ENCODE results near the gene DNAAF1.

Gene DNAAF1

GRCh38 chr16:84193480-84193879 is 48.4 kb downstream of the DNAAF1 start:
- no peaks in the 10 kb centered on the region for H3K36me3 ChIP-seq (ENCODE audit: control insufficient read depth, insufficient read depth, low read length, severe bottlenecking)
- DNase-seq (ENCODE audit: low read depth) = no peak

GRCh38 chr16:84194018-84194417 is 48.9 kb downstream of the DNAAF1 start:
- no peak overlapping the region for H3K9ac ChIP-seq (ENCODE audit: low read length)
- no peak for DNase-seq (ENCODE audit: low read depth)
- H3K4me3 ChIP-seq (ENCODE audit: low read length) = no peak overlapping the region
- peaks cover 5% of the 10 kb centered on the region for H3K4me1 ChIP-seq (ENCODE audit: control insufficient read depth, insufficient read depth, low read length)
- no peaks in the 10 kb centered on the region for H3K9me3 ChIP-seq (ENCODE audit: control insufficient read depth, low read length)
- H3K27me3 ChIP-seq (replicated peaks; ENCODE audit: control insufficient read depth, insufficient read depth, low read length) = peaks cover 25% of the 10 kb centered on the region
- H3K36me3 ChIP-seq (ENCODE audit: control insufficient read depth, insufficient read depth, low read length, severe bottlenecking) = no peaks in the 10 kb centered on the region

More at GRCh38 chr16:84193480-84193879, 48.4 kb downstream of the DNAAF1 start:
- H3K9me3 ChIP-seq (ENCODE audit: control insufficient read depth, low read length) = no peaks in the 10 kb centered on the region
- H3K27me3 ChIP-seq (replicated peaks; ENCODE audit: control insufficient read depth, insufficient read depth, low read length) = peaks cover 25% of the 10 kb centered on the region
- no peak overlapping the region for H3K9ac ChIP-seq (ENCODE audit: low read length)
- no peak overlapping the region for H3K4me3 ChIP-seq (ENCODE audit: low read length)
- H3K4me1 ChIP-seq (ENCODE audit: control insufficient read depth, insufficient read depth, low read length) = no peaks in the 10 kb centered on the region

- no peak for DNase-seq (ENCODE audit: low read depth)
- Histone ChIP-seq H3K9me3 (ENCODE audit: control insufficient read depth, low read length) (no peaks in the 10 kb centered on the region), H3K4me3 (ENCODE audit: low read length) (no peak overlapping the region), H3K9ac (ENCODE audit: low read length) (no peak overlapping the region), H3K27me3 (replicated peaks; ENCODE audit: control insufficient read depth, insufficient read depth, low read length) (peaks cover 25% of the 10 kb centered on the region), H3K36me3 (ENCODE audit: control insufficient read depth, insufficient read depth, low read length, severe bottlenecking) (no peaks in the 10 kb centered on the region), H3K4me1 (ENCODE audit: control insufficient read depth, insufficient read depth, low read length) (peaks cover 6% of the 10 kb centered on the region)
These were observed 49.5 kb downstream of the DNAAF1 start for GRCh38 chr16:84194470-84195200.

GRCh38 chr16:84195201-84196093 is 50.3 kb downstream of the DNAAF1 start:
- Histone ChIP-seq H3K36me3 (ENCODE audit: control insufficient read depth, insufficient read depth, low read length, severe bottlenecking) (no peaks in the 10 kb centered on the region), H3K4me3 (ENCODE audit: low read length) (no peak overlapping the region), H3K9me3 (ENCODE audit: control insufficient read depth, low read length) (no peaks in the 10 kb centered on the region), H3K27me3 (replicated peaks; ENCODE audit: control insufficient read depth, insufficient read depth, low read length) (peaks cover 25% of the 10 kb centered on the region), H3K9ac (ENCODE audit: low read length) (no peak overlapping the region), H3K4me1 (ENCODE audit: control insufficient read depth, insufficient read depth, low read length) (peaks cover 6% of the 10 kb centered on the region)
- no peak for DNase-seq (ENCODE audit: low read depth)

GRCh38 chr16:84196101-84196500 is 51.0 kb downstream of the DNAAF1 start:
- H3K4me1 ChIP-seq (ENCODE audit: control insufficient read depth, insufficient read depth, low read length) = peaks cover 6% of the 10 kb centered on the region
- no peak overlapping the region for H3K9ac ChIP-seq (ENCODE audit: low read length)
- H3K27me3 ChIP-seq (replicated peaks; ENCODE audit: control insufficient read depth, insufficient read depth, low read length) = peaks cover 25% of the 10 kb centered on the region
- H3K4me3 ChIP-seq (ENCODE audit: low read length) = no peak overlapping the region
- no peaks in the 10 kb centered on the region for H3K9me3 ChIP-seq (ENCODE audit: control insufficient read depth, low read length)
- no peaks in the 10 kb centered on the region for H3K36me3 ChIP-seq (ENCODE audit: control insufficient read depth, insufficient read depth, low read length, severe bottlenecking)
- DNase-seq (ENCODE audit: low read depth) = no peak

GRCh38 chr16:84196727-84197394 is 51.8 kb downstream of the DNAAF1 start:
- no peak for DNase-seq (ENCODE audit: low read depth)
- Histone ChIP-seq H3K27me3 (replicated peaks; ENCODE audit: control insufficient read depth, insufficient read depth, low read length) (peaks cover 24% of the 10 kb centered on the region), H3K4me3 (ENCODE audit: low read length) (no peak overlapping the region), H3K9ac (ENCODE audit: low read length) (no peak overlapping the region), H3K36me3 (ENCODE audit: control insufficient read depth, insufficient read depth, low read length, severe bottlenecking) (no peaks in the 10 kb centered on the region), H3K9me3 (ENCODE audit: control insufficient read depth, low read length) (no peaks in the 10 kb centered on the region), H3K4me1 (ENCODE audit: control insufficient read depth, insufficient read depth, low read length) (peaks cover 6% of the 10 kb centered on the region)

- Histone ChIP-seq H3K9me3 (ENCODE audit: control insufficient read depth, low read length) (no peaks in the 10 kb centered on the region), H3K36me3 (ENCODE audit: control insufficient read depth, insufficient read depth, low read length, severe bottlenecking) (no peaks in the 10 kb centered on the region), H3K4me1 (ENCODE audit: control insufficient read depth, insufficient read depth, low read length) (peaks cover 6% of the 10 kb centered on the region), H3K27me3 (replicated peaks; ENCODE audit: control insufficient read depth, insufficient read depth, low read length) (peaks cover 24% of the 10 kb centered on the region), H3K9ac (ENCODE audit: low read length) (no peak overlapping the region), H3K4me3 (ENCODE audit: low read length) (no peak overlapping the region)
- DNase-seq (ENCODE audit: low read depth) = no peak
These were observed 52.5 kb downstream of the DNAAF1 start for GRCh38 chr16:84197466-84198128.

GRCh38 chr16:84198401-84198800 is 53.3 kb downstream of the DNAAF1 start:
- Histone ChIP-seq H3K9me3 (ENCODE audit: control insufficient read depth, low read length) (no peaks in the 10 kb centered on the region), H3K9ac (ENCODE audit: low read length) (no peak overlapping the region), H3K36me3 (ENCODE audit: control insufficient read depth, insufficient read depth, low read length, severe bottlenecking) (no peaks in the 10 kb centered on the region), H3K4me1 (ENCODE audit: control insufficient read depth, insufficient read depth, low read length) (peaks cover 6% of the 10 kb centered on the region), H3K27me3 (replicated peaks; ENCODE audit: control insufficient read depth, insufficient read depth, low read length) (peaks cover 26% of the 10 kb centered on the region), H3K4me3 (ENCODE audit: low read length) (no peak overlapping the region)
- DNase-seq (ENCODE audit: low read depth) = peak; percentile 27

GRCh38 chr16:84199097-84199496 is 54.0 kb downstream of the DNAAF1 start:
- Histone ChIP-seq H3K4me1 (ENCODE audit: control insufficient read depth, insufficient read depth, low read length) (peaks cover 6% of the 10 kb centered on the region), H3K27me3 (replicated peaks; ENCODE audit: control insufficient read depth, insufficient read depth, low read length) (peaks cover 23% of the 10 kb centered on the region), H3K36me3 (ENCODE audit: control insufficient read depth, insufficient read depth, low read length, severe bottlenecking) (no peaks in the 10 kb centered on the region), H3K4me3 (ENCODE audit: low read length) (no peak overlapping the region), H3K9me3 (ENCODE audit: control insufficient read depth, low read length) (no peaks in the 10 kb centered on the region), H3K9ac (ENCODE audit: low read length) (no peak overlapping the region)
- DNase-seq (ENCODE audit: low read depth) = no peak

GRCh38 chr16:84199861-84200260 is 54.8 kb downstream of the DNAAF1 start:
- no peak for DNase-seq (ENCODE audit: low read depth)
- Histone ChIP-seq H3K4me1 (ENCODE audit: control insufficient read depth, insufficient read depth, low read length) (peaks cover 6% of the 10 kb centered on the region), H3K36me3 (ENCODE audit: control insufficient read depth, insufficient read depth, low read length, severe bottlenecking) (no peaks in the 10 kb centered on the region)

More at GRCh38 chr16:84199861-84200260, 54.8 kb downstream of the DNAAF1 start:
- Histone ChIP-seq H3K4me3 (ENCODE audit: low read length) (no peak overlapping the region), H3K9ac (ENCODE audit: low read length) (no peak overlapping the region), H3K27me3 (replicated peaks; ENCODE audit: control insufficient read depth, insufficient read depth, low read length) (peaks cover 23% of the 10 kb centered on the region), H3K9me3 (ENCODE audit: control insufficient read depth, low read length) (no peaks in the 10 kb centered on the region)
